IMR-90 (cell line): ENCODE measurements around the gene ANXA2. TPM values are rescaled to one million over a fixed set of nuclear protein-coding genes. Genes with fewer than 3 reads are reported as not detected.

Experiments used
- ATAC-seq: fragments of 200-7000 bp; cut with Tn5 transposase; 2 replicates; pipeline ENCODE4 v1.9.1; 2020; ENCODE audit warnings: low read depth, mild to moderate bottlenecking, moderate library complexity
- BruUV-seq: library from RNA; stranded (reverse); fragments of 400-500 nt; replicated peaks from 2 replicates; lab custom pipeline; 2021; lab: Mats Ljungman, UMichigan
- CTCF ChIA-PET: fragments of 300-600 bp; formaldehyde crosslinking; extraction: SDS; loops from one replicate; lab custom pipeline; 2021; ENCODE audit warnings: antibody characterized with exemption; lab: Yijun Ruan, JAX
- POLR2A ChIA-PET: fragments of 300-600 bp; sonication (Branson Sonifier 250); formaldehyde crosslinking; loops from one replicate; lab custom pipeline; 2022; ENCODE audit warnings: antibody characterized with exemption; ENCODE audit not compliant: unreplicated experiment; lab: Charles Lee
- DNase-seq: peaks from one replicate; pipeline ENCODE4 v3.0.0; 2013
- H2AFZ ChIP-seq: replicated peaks from 2 replicates; pipeline ENCODE3; 2013; ENCODE audit warnings: low read length, mild to moderate bottlenecking; ENCODE audit not compliant: poor library complexity
- H2AK5ac ChIP-seq: 2 replicates; pipeline ENCODE4 v1.6.1; 2013; ENCODE audit warnings: low read depth, low read length, inconsistent platforms
- H2AK9ac ChIP-seq: replicated peaks from 2 replicates; pipeline ENCODE3; 2013; ENCODE audit warnings: mild to moderate bottlenecking, low read depth, low read length, moderate library complexity; ENCODE audit not compliant: poor library complexity
- H2BK120ac ChIP-seq: 2 replicates; pipeline ENCODE4 v1.6.1; 2013; ENCODE audit warnings: low read depth, low read length, inconsistent platforms
- H2BK15ac ChIP-seq: 3 replicates; pipeline ENCODE4 v1.6.1; 2013; ENCODE audit warnings: low read depth, low read length, inconsistent platforms
- H2BK20ac ChIP-seq: 2 replicates; pipeline ENCODE4 v1.6.1; 2013; ENCODE audit warnings: low read depth, mild to moderate bottlenecking, inconsistent platforms, low read length, moderate library complexity
- H2BK5ac ChIP-seq: 2 replicates; pipeline ENCODE4 v1.6.1; 2013; ENCODE audit warnings: mild to moderate bottlenecking, low read depth, low read length, inconsistent platforms; ENCODE audit not compliant: poor library complexity, severe bottlenecking
- H3K14ac ChIP-seq: replicated peaks from 2 replicates; pipeline ENCODE4 v1.6.1; 2013; ENCODE audit warnings: low read depth, low read length, inconsistent platforms
- H3K18ac ChIP-seq: 2 replicates; pipeline ENCODE4 v1.6.1; 2013; ENCODE audit warnings: low read depth, low read length, control low read depth
- H3K23ac ChIP-seq: 2 replicates; pipeline ENCODE4 v1.6.1; 2013; ENCODE audit warnings: low read depth, low read length, inconsistent platforms
- H3K27ac ChIP-seq: 2 replicates; pipeline ENCODE4 v1.5.1; 2013; ENCODE audit warnings: mild to moderate bottlenecking, control low read depth, low read length; ENCODE audit not compliant: insufficient read depth
- H3K27me3 ChIP-seq: 2 replicates; pipeline ENCODE4 v1.6.1; 2013; ENCODE audit warnings: low read length; ENCODE audit not compliant: control insufficient read depth, insufficient read depth
- H3K36me3 ChIP-seq: 2 replicates; pipeline ENCODE4 v1.6.1; 2013; ENCODE audit warnings: low read length, mixed read lengths; ENCODE audit not compliant: control insufficient read depth, insufficient read depth
- H3K4ac ChIP-seq: 2 replicates; pipeline ENCODE4 v1.6.1; 2013; ENCODE audit warnings: low read depth, low read length, inconsistent platforms
- H3K4me1 ChIP-seq: 2 replicates; pipeline ENCODE4 v1.6.1; 2013; ENCODE audit warnings: low read length, mixed read lengths; ENCODE audit not compliant: control insufficient read depth, insufficient read depth
- H3K4me2 ChIP-seq: 2 replicates; pipeline ENCODE4 v1.6.1; 2013; ENCODE audit warnings: low read depth, mild to moderate bottlenecking, control low read depth, low read length, moderate library complexity
- H3K4me3 ChIP-seq: 2 replicates; pipeline ENCODE4 v1.5.1; 2013; ENCODE audit warnings: low read depth, mild to moderate bottlenecking, control low read depth, low read length, moderate library complexity; ENCODE audit not compliant: insufficient read depth
- H3K56ac ChIP-seq: 2 replicates; pipeline ENCODE4 v1.6.1; 2013; ENCODE audit warnings: low read length, inconsistent platforms; ENCODE audit not compliant: insufficient read depth; ENCODE audit errors: extremely low read depth
- H3K79me1 ChIP-seq, 2 experiments: 2 replicates each; pipeline ENCODE4 v1.6.1; 2013; ENCODE audit warnings: low read length in 2 of 2, inconsistent platforms in 1 of 2, low read depth in 1 of 2
- H3K9ac ChIP-seq: 2 replicates; pipeline ENCODE4 v1.6.1; 2013; ENCODE audit warnings: low read depth, low read length, control low read depth
- H3K9me1 ChIP-seq: 2 replicates; pipeline ENCODE4 v1.6.1; 2013; ENCODE audit warnings: low read length, inconsistent platforms; ENCODE audit not compliant: insufficient read depth
- H3K9me3 ChIP-seq: 2 replicates; pipeline ENCODE4 v1.6.1; 2013; ENCODE audit warnings: low read length; ENCODE audit not compliant: control insufficient read depth, insufficient read depth
- H4K20me1 ChIP-seq: 2 replicates; pipeline ENCODE4 v1.6.1; 2013; ENCODE audit warnings: low read length, inconsistent platforms; ENCODE audit not compliant: insufficient read depth
- H4K5ac ChIP-seq: 2 replicates; pipeline ENCODE4 v1.6.1; 2013; ENCODE audit warnings: mild to moderate bottlenecking, low read depth, low read length, control low read depth
- H4K8ac ChIP-seq, 2 experiments: 2 replicates each; pipeline ENCODE4 v1.6.1; 2013; ENCODE audit warnings: low read depth in 2 of 2, low read length in 2 of 2, control low read depth in 1 of 2, inconsistent platforms in 1 of 2
- H4K91ac ChIP-seq: 2 replicates; pipeline ENCODE4 v1.6.1; 2013; ENCODE audit warnings: low read depth, low read length, inconsistent platforms; ENCODE audit not compliant: insufficient read depth
- BHLHE40 ChIP-seq: fragments of 150-350 bp; IDR thresholded peaks from 2 replicates; pipeline ENCODE4 v1.6.1; 2016; ENCODE audit warnings: mild to moderate bottlenecking, low read depth, low read length
- CEBPB ChIP-seq: IDR thresholded peaks from 2 replicates; pipeline ENCODE4 v1.6.1; 2012; ENCODE audit warnings: low read depth, low read length, improper control_type of control experiment
- CTCF ChIP-seq: conservative IDR thresholded peaks from 2 replicates; pipeline ENCODE4 v1.5.1; 2012; ENCODE audit warnings: mild to moderate bottlenecking, low read depth, low read length, improper control_type of control experiment
- ELK1 ChIP-seq: fragments of 150-350 bp; IDR thresholded peaks from 2 replicates; pipeline ENCODE4 v1.6.1; 2016; ENCODE audit warnings: low read depth, mild to moderate bottlenecking, low read length, moderate library complexity, borderline replicate concordance
- FOS ChIP-seq: fragments of 150-350 bp; IDR thresholded peaks from 2 replicates; pipeline ENCODE4 v1.6.1; 2016; ENCODE audit warnings: low read depth, low read length
- MAFK ChIP-seq: IDR thresholded peaks from 2 replicates; pipeline ENCODE4 v1.6.1; 2012; ENCODE audit warnings: low read depth, low read length, improper control_type of control experiment
- MAZ ChIP-seq: IDR thresholded peaks from 2 replicates; pipeline ENCODE4 v1.6.1; 2012; ENCODE audit warnings: low read depth, mild to moderate bottlenecking, low read length, improper control_type of control experiment, moderate library complexity, borderline replicate concordance
- MXI1 ChIP-seq: IDR thresholded peaks from 2 replicates; pipeline ENCODE4 v1.6.1; 2012; ENCODE audit warnings: low read depth, mild to moderate bottlenecking, low read length, moderate library complexity, borderline replicate concordance
- POLR2A ChIP-seq: IDR thresholded peaks from 2 replicates; pipeline ENCODE4 v1.6.1; 2012; ENCODE audit warnings: mild to moderate bottlenecking, low read depth, low read length
- RCOR1 ChIP-seq: IDR thresholded peaks from 2 replicates; pipeline ENCODE4 v1.6.1; 2012; ENCODE audit warnings: mild to moderate bottlenecking, low read length, improper control_type of control experiment; ENCODE audit not compliant: insufficient replicate concordance
- WGBS, 2 experiments: methylation state at CpG; one replicate each; pipeline versions ENCODE4 v1.1.5 to v1.1.7; 2013; ENCODE audit warnings: missing lambda C conversion rate in 2 of 2; ENCODE audit not compliant: insufficient read length in 1 of 2; ENCODE audit errors: extremely low coverage in 2 of 2; 5-methylcytosine and 5-hydroxymethylcytosine counted together
- dilution Hi-C: fragments of 300-500 bp; cut with HindIII; formaldehyde crosslinking; loops from one replicate; pipeline ENCODE4 v1.14.3; 2018; ENCODE audit warnings: low sequenced_read_pairs; ENCODE audit not compliant: unreplicated experiment
- in situ Hi-C: fragments of 300-500 bp; cut with MboI; formaldehyde crosslinking; loops from 3 replicates; pipeline ENCODE4 v1.14.3; 2019; ENCODE audit warnings: low sequenced_read_pairs, inconsistent platforms, mixed read lengths
- intact Hi-C: fragments of 100-400 bp; cut with micrococcal nuclease; formaldehyde crosslinking; loops from 2 replicates; pipeline ENCODE4 v1.10.0; 2022
- polyA plus RNA-seq, 3 experiments: library from polyadenylated mRNA; depleted of rRNA; stranded (reverse); fragments of >200 nt; gene quantifications; 2 replicates each; pipeline ENCODE4 v1.2.3, GENCODE V29; 2012; ENCODE audit warnings: low replicate concordance in 1 of 3
- total RNA-seq: library from RNA; depleted of rRNA; stranded (reverse); fragments of >200 nt; gene quantifications from 2 replicates; pipeline ENCODE4 v1.2.3, GENCODE V29; 2012

ANXA2 gene
- total and polyA plus RNA-seq, 2 of the 4 experiments (the other 2 are of a cell fraction): 7,454 to 8,412 TPM

- peak overlapping the region; percentile 86 for H2BK5ac ChIP-seq
- H3K79me1 ChIP-seq: peaks cover 4 to 45% of the 10 kb centered on the region in 2 experiments; a peak in 2 of 4 replicates
- in situ Hi-C loops (no loop called here), dilution Hi-C loops (no loop called here), intact Hi-C loops (loop anchor here (2.0 kb wide), 2 partner anchors 18 to 34 kb away; no protein-coding TSS in a partner anchor)
- peak overlapping the region; percentile 75 for H3K23ac ChIP-seq
- H3K56ac ChIP-seq: peak overlapping the region; percentile 67
- WGBS, 2 experiments: 13% methylated on average over 5 of the region's 9 CpGs; no CpG with 5 or more reads in 1 of the 2 experiments
- CTCF ChIA-PET: interaction anchor here (0.6 kb wide), 1 partner anchor 38 kb away, joined by 5 read pairs; no protein-coding TSS in a partner anchor
- H3K14ac ChIP-seq: peak overlapping the region; percentile 93
- no peak overlapping the region; the same call in 1 of the 2 replicates for H4K5ac ChIP-seq
- peaks cover 14% of the 10 kb centered on the region for H3K9me1 ChIP-seq
- H2BK20ac ChIP-seq: peak overlapping the region; percentile 30; the same call in 1 of the 2 replicates
- POLR2A ChIA-PET: interaction anchor here (1.0 kb wide), 1 partner anchor 19 kb away, joined by 3 read pairs; no protein-coding TSS in a partner anchor
- H3K18ac ChIP-seq: peak overlapping the region; percentile 3; the same call in 1 of the 2 replicates
- H4K91ac ChIP-seq: 0 out of 2 replicates have a peak overlapping the region, but pooled peaks have one; percentile 19
- no TSS peak for BruUV-seq
- H3K27ac ChIP-seq: peak overlapping the region; percentile 87
- TF ChIP-seq CTCF: no peak
- TF ChIP-seq MXI1: peak; percentile 61; the same call in 1 of the 2 replicates
- no peak for TF ChIP-seq ELK1
- peak; percentile 72; the same call in 1 of the 2 replicates for TF ChIP-seq POLR2A
- no peak for TF ChIP-seq BHLHE40
- TF ChIP-seq MAFK: peak; percentile 69
- peak; percentile 98 for TF ChIP-seq CEBPB
- TF ChIP-seq RCOR1: no peak
- TF ChIP-seq MAZ: peak; percentile 54; the same call in 1 of the 2 replicates
- TF ChIP-seq FOS: peak; percentile 6; the same call in 1 of the 2 replicates
- H4K8ac ChIP-seq: peak overlapping the region; percentile 62 to 79; a peak in 3 of 4 replicates
- no peaks in the 10 kb centered on the region for H3K9me3 ChIP-seq
- H2AK5ac ChIP-seq: peak overlapping the region; percentile 25; the same call in 1 of the 2 replicates
- DNase-seq: peak; percentile 98
- peak overlapping the region; percentile 49 for H3K4me2 ChIP-seq
- H3K4me3 ChIP-seq: no peak overlapping the region
- peaks cover 32% of the 10 kb centered on the region for H3K36me3 ChIP-seq
- peaks cover 41% of the 10 kb centered on the region for H3K4me1 ChIP-seq
- H2BK120ac ChIP-seq: peak overlapping the region; percentile 66
- peak overlapping the region; percentile 90 for H3K4ac ChIP-seq
- peak overlapping the region; percentile 14 for H2AFZ ChIP-seq
- peak overlapping the region; percentile 81; the same call in 1 of the 2 replicates for H3K9ac ChIP-seq
- peak overlapping the region; percentile 64; the same call in 2 of the 3 replicates for H2BK15ac ChIP-seq
- peaks cover 91% of the 10 kb centered on the region for H4K20me1 ChIP-seq
- H2AK9ac ChIP-seq: no peak overlapping the region
- H3K27me3 ChIP-seq: no peaks in the 10 kb centered on the region
- ATAC-seq: peak; percentile 38
Observed at GRCh38 chr15:60392986-60393790, 4.6 kb downstream of the ANXA2 start.
